Tibial nerve (tissue), 4 donors: Measurements from ENCODE around the gene ATP2C2. TPM values are rescaled to one million over a fixed set of nuclear protein-coding genes. Genes with fewer than 3 reads are reported as not detected.

Experiments used
- DNase-seq, 2 donors: peaks; one replicate each; pipeline ENCODE4 v3.0.0-alpha.2; 2019; ENCODE audit warnings: low spot score in 2 of 2
- H3K27ac ChIP-seq, 4 donors: fragments of 200-600 bp; sonication (generic) in 3 of 4; one replicate each; pipeline ENCODE4 v1.5.1; 2017 to 2019; ENCODE audit warnings: mild to moderate bottlenecking in 1 of 4
- H3K27me3 ChIP-seq, 2 donors: fragments of 200-600 bp; sonication (generic) in 1 of 2; one replicate each; pipeline versions ENCODE4 v1.5.1 to v1.6.0; 2017 to 2019
- H3K36me3 ChIP-seq, 3 donors: fragments of 200-600 bp; sonication (generic); one replicate each; pipeline ENCODE4 v1.5.1; 2018 to 2019
- H3K4me1 ChIP-seq, 4 donors: fragments of 200-600 bp; sonication (generic) in 3 of 4; one replicate each; pipeline ENCODE4 v1.5.1; 2017 to 2019
- H3K4me3 ChIP-seq, 4 donors: fragments of 200-600 bp; sonication (generic) in 3 of 4; one replicate each; pipeline ENCODE4 v1.5.1; 2017 to 2019; ENCODE audit warnings: mild to moderate bottlenecking in 1 of 4, moderate library complexity in 1 of 4
- H3K9me3 ChIP-seq, 4 donors: fragments of 200-600 bp; sonication (generic) in 3 of 4; one replicate each; pipeline ENCODE4 v1.5.1; 2017 to 2019
- CTCF ChIP-seq, 5 experiments: fragments of 200-600 bp in 3 of 5; fragments of 450-650 bp in 2 of 5; sonication (generic) in 3 of 5; IDR thresholded peaks; one replicate each; pipeline ENCODE4 v1.5.1; 2016 to 2019; ENCODE audit warnings: antibody characterized with exemption in 5 of 5, mild to moderate bottlenecking in 3 of 5, moderate library complexity in 2 of 5
- EP300 ChIP-seq, 2 donors: sonication (generic); formaldehyde crosslinking; IDR thresholded peaks; one replicate each; pipeline ENCODE4 v1.6.1; 2017; ENCODE audit warnings: antibody characterized with exemption in 2 of 2, mild to moderate bottlenecking in 1 of 2
- POLR2A ChIP-seq, 2 donors: fragments of 450-650 bp; IDR thresholded peaks; one replicate each; pipeline ENCODE4 v1.6.1; 2017; ENCODE audit warnings: antibody characterized with exemption in 2 of 2, mild to moderate bottlenecking in 2 of 2, moderate library complexity in 2 of 2
- WGBS, 2 donors: methylation state at CpG; one replicate each; pipeline ENCODE4 v1.1.5; 2018; 5-methylcytosine and 5-hydroxymethylcytosine counted together
- total RNA-seq, 4 donors: library from RNA; depleted of rRNA; stranded (reverse); fragments of >200 nt; gene quantifications; one replicate each; pipeline ENCODE4 v1.1.0, GENCODE V29; 2016

Gene ATP2C2
- total RNA-seq, 4 donors from 2014 or later: not detected

GRCh38 chr16:84322749-84323148, 45.6 kb upstream of the ATP2C2 start:
- TF ChIP-seq EP300 (IDR thresholded peaks at IDR 0.05) (no peak), POLR2A (IDR thresholded peaks at IDR 0.05) (no peak), CTCF (IDR thresholded peaks at IDR 0.05) (no peak)
- H3K27me3 ChIP-seq: no peaks in the 10 kb centered on the region
- H3K4me1 ChIP-seq: no peaks in the 10 kb centered on the region
- WGBS, 2 donors: 34% methylated on average over 4 of the region's 4 CpGs
- H3K27ac ChIP-seq: no peak overlapping the region
- no peak for DNase-seq
- peaks cover 0 to 6% (median 0%) of the 10 kb centered on the region in 4 donors for H3K9me3 ChIP-seq
- H3K4me3 ChIP-seq: no peak overlapping the region
- peaks cover 0 to 5% (median 0%) of the 10 kb centered on the region in 3 donors for H3K36me3 ChIP-seq

GRCh38 chr16:84323606-84324005, 44.7 kb upstream of the ATP2C2 start:
- 90 to 92% methylated on average over 7 of the region's 7 CpGs for WGBS, 2 donors
- Histone ChIP-seq H3K9me3 (no peaks in the 10 kb centered on the region), H3K4me3 (no peak overlapping the region), H3K27ac (no peak overlapping the region), H3K4me1 (no peaks in the 10 kb centered on the region), H3K27me3 (no peaks in the 10 kb centered on the region), H3K36me3 (peaks cover 0 to 8% (median 0%) of the 10 kb centered on the region in 3 donors)
- no peak for DNase-seq
- no peak for TF ChIP-seq CTCF (IDR thresholded peaks at IDR 0.05)
- TF ChIP-seq EP300 (IDR thresholded peaks at IDR 0.05): no peak
- TF ChIP-seq POLR2A (IDR thresholded peaks at IDR 0.05): no peak

GRCh38 chr16:84324434-84325262, 43.7 kb upstream of the ATP2C2 start:
- TF ChIP-seq POLR2A (IDR thresholded peaks at IDR 0.05): no peak
- TF ChIP-seq CTCF (IDR thresholded peaks at IDR 0.05): no peak
- TF ChIP-seq EP300 (IDR thresholded peaks at IDR 0.05): no peak
- no peak overlapping the region for H3K27ac ChIP-seq
- H3K36me3 ChIP-seq: peaks cover 0 to 8% (median 0%) of the 10 kb centered on the region in 3 donors
- H3K4me3 ChIP-seq: no peak overlapping the region
- DNase-seq: no peak
- H3K4me1 ChIP-seq: no peaks in the 10 kb centered on the region
- 72 to 75% methylated on average over 2 of the region's 2 CpGs for WGBS, 2 donors
- no peaks in the 10 kb centered on the region for H3K9me3 ChIP-seq
- H3K27me3 ChIP-seq: no peaks in the 10 kb centered on the region

GRCh38 chr16:84326545-84326944, 41.8 kb upstream of the ATP2C2 start:
- 81 to 83% methylated on average over 2 of the region's 2 CpGs for WGBS, 2 donors
- Histone ChIP-seq H3K36me3 (peaks cover 0 to 8% (median 0%) of the 10 kb centered on the region in 3 donors), H3K4me1 (no peaks in the 10 kb centered on the region), H3K27me3 (no peaks in the 10 kb centered on the region), H3K4me3 (no peak overlapping the region), H3K9me3 (no peaks in the 10 kb centered on the region), H3K27ac (no peak overlapping the region)
- no peak for DNase-seq
- TF ChIP-seq CTCF (IDR thresholded peaks at IDR 0.05) (no peak), POLR2A (IDR thresholded peaks at IDR 0.05) (no peak), EP300 (IDR thresholded peaks at IDR 0.05) (no peak)

GRCh38 chr16:84327926-84328505, 40.3 kb upstream of the ATP2C2 start:
- DNase-seq: no peak
- Histone ChIP-seq H3K36me3 (peaks cover 0 to 8% (median 0%) of the 10 kb centered on the region in 3 donors), H3K27me3 (no peaks in the 10 kb centered on the region), H3K4me3 (no peak overlapping the region), H3K4me1 (no peaks in the 10 kb centered on the region), H3K27ac (no peak overlapping the region), H3K9me3 (no peaks in the 10 kb centered on the region)
- 72 to 81% methylated on average over 13 of the region's 13 CpGs for WGBS, 2 donors
- no peak for TF ChIP-seq CTCF (IDR thresholded peaks at IDR 0.05)
- TF ChIP-seq EP300 (IDR thresholded peaks at IDR 0.05): no peak
- TF ChIP-seq POLR2A (IDR thresholded peaks at IDR 0.05): no peak
